ENCODE results near the gene CSH1.
"Not testable (repeated sequence)": the region's sequence is repeated elsewhere in the genome, so short reads cannot be mapped to it uniquely, and the experiment has no call there.

GRCh38 chr17:63869491-63870291, 26.7 kb downstream of the CSH1 start:
- not testable (repeated sequence) for TF ChIP-seq CTCF (IDR thresholded peaks at IDR 0.05); EZH2phosphoT487 (IDR thresholded peaks at IDR 0.05; ENCODE audit: borderline replicate concordance, low read depth); GABPA (IDR thresholded peaks at IDR 0.05; ENCODE audit: low read depth); TAF1 (IDR thresholded peaks at IDR 0.05; ENCODE audit: borderline replicate concordance, low read depth, low read length); USF2 (IDR thresholded peaks at IDR 0.05; ENCODE audit: borderline replicate concordance, low read depth, low read length); RXRA (IDR thresholded peaks at IDR 0.05; ENCODE audit: borderline replicate concordance, low read depth); EP300 (IDR thresholded peaks at IDR 0.05; ENCODE audit: borderline replicate concordance in 1 of 2, low read depth in 1 of 2, low read length in 1 of 2)
